HG03520 (cell line): ENCODE data around the gene DGKB.

Experiments used
- ATAC-seq: cut with Tn5 transposase; IDR thresholded peaks from one replicate; pipeline ENCODE4 v1.9.1; 2021; ENCODE audit warnings: mild to moderate bottlenecking, moderate library complexity; ENCODE audit not compliant: unreplicated experiment

Gene DGKB

DNA sequence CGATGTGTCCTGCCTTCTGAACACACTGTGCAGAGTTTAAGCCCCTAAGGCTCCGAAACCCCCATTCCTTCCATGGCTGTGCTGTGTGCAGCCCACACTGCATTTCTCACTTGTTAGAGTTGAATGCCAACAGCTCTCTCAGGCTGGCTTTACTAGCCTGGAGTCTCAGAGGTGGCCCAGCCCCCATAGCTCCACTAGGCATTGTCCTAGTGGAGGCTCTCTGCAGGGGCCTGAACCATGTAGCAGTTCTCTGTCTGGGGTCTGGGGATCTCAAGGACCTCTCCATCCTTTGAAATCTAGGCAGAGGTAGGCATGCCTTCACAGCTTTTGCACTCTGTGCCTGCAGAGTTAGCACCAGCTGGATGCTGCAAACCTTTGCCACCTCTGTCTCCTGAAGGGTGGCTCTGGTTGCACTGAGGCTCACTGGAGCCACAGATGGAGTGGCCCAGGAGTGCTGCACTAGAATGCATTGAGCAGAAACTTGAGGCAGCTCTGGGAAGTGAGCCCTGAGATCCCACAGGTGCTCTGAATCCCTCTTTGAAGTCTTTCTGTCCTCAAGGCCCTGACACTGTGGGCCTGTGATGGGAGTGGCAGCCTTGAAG, 301.7 kb downstream of the DGKB start:
- no peak for ATAC-seq

DNA sequence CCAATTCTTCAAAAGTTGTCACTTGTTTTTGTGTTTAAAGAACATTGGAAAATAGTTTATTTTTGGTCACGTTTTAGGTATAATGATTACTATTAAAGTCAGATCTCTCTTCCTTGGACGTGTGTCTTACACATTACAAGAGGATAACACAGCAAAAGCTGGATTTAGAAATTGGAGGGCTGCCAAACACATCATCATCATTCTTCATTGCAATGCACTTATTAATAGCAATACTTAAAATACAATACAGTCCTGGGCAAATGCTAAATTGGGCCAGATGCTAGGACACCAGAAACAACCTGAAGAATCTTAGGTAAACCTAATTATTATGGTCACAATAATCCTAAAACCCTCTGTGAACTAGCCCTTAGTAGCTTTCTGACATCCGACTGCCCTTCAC, 303.6 kb downstream of the DGKB start:
- no peak for ATAC-seq

DNA sequence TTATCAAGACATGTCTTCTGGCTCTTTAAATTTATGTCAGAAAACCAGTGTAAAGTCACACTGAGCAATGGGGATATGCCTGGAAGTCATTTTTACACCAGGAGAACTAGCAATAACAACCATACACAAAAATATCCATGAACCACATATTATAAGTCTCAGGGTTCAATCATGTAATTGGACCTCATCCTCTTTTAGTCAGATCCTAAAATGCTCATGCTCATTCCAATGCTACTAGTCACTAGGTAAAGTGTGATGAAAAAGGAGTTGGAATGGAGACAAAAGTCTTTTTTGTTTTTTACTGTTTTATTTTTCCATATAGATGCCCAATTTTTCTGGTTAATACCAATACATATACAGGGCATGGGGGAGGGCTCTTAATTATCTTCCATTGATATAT, 306.1 kb downstream of the DGKB start:
- ATAC-seq, result no peak

DNA sequence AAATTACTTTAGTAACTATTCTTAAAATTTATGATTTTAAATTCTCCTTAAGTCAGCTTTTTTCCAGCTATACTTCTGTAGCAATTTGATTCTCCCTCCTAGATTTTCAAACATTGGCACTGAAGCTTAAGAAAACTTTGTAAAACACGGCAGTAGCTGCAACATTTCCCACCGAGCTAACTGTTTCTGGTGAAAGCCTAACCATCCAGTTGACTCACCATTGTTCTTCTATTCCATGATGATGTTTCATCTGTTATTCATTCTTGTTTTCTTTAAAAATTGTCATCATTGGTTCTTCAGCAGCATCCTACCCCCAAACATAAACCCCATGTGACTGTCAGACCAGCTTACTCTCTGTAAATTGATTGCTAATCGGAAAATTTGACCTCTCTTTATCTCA, 312.3 kb downstream of the DGKB start:
- ATAC-seq, result no peak

DNA sequence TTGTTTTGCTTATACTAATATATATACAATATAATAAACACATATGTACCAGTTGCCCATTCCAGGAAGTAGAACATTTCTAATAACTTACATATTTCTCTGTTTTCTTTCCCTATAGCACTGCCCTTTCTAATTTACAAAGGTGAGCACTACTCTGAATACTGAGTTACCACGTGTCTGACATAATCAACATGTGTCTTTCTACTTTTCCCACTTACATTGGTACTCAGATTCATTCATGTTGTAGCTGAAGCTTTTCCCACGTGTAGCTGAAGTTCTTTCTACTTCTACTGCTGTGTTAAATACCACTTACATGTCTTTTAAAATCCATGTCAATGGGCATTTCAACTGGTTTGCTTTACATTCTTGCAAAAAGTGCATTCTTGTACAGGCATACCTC, 317.3 kb downstream of the DGKB start:
- no peak for ATAC-seq

DNA sequence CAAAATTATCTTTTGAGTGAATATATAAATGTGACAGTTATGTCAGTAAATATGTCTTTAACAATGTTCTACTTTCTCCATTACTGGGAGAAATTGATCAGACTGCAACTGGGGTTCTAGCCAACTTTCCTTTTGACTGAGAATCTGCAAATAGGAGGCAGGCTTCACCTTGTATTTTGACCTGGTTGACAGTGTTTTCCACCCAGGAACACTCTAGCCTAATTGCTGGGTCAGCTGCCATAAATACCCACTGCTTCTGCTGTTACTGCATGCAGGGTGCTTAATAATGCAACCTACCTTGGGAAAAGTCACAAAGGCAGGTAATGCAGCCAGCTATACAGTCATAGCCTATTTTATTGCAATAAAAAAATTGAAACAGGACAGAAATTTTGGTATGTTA, 319.0 kb downstream of the DGKB start:
- ATAC-seq, result no peak

DNA sequence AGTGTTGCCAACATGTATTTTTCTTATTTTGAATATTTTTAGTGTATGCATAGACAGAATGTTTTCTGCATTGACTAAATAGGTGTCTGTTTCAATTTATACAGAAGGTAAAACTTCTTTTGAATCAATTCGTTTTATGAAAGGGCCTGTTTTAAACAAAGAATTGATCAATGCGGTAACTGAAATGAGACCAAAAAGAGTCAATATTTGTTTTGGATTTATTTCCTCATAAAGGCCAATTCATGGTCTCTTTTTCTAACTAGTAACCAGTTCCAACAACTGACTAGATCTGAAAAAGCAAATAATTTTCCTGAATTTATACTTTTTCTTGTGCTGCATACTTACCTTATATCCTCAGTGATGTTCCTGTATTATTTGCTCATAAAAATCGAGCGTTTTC, 320.5 kb downstream of the DGKB start:
- no peak for ATAC-seq

DNA sequence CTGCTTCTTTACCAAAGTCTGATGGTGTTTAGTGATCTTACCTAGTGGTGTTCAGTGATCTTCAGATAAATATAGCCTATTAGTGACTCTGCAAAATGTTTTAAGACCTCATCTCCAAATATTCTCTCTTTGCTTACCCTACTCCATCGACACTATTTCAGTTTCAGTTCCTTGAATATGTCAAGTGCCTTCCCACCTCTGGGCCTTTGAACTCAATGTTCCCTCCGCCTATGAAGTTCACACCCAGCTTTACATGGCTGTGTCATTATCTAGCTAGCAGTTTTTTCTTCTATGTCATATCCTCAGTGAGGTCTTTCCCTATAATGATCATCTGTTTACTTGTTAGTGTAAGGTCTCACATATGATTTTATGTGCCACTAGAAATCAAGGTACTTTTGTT, 322.6 kb downstream of the DGKB start:
- ATAC-seq, result no peak

DNA sequence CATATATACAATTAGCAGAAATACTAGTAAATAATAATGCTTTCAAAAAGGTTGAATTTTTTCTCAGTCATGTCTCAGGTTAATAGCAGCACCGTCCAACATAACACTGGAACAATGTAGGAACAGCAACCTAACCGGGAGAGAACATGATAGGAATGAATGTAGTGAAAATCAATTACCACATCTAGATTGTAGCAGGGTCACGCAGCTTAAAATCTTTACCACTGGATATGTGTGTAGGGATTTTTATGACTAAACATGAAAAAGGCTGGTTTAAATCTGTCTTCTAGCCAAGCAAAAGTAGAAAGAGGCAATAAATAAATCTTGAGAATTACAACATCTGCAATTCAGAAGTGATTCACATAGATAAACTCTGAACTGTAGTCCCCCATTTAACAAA, 326.0 kb downstream of the DGKB start:
- ATAC-seq, result no peak

DNA sequence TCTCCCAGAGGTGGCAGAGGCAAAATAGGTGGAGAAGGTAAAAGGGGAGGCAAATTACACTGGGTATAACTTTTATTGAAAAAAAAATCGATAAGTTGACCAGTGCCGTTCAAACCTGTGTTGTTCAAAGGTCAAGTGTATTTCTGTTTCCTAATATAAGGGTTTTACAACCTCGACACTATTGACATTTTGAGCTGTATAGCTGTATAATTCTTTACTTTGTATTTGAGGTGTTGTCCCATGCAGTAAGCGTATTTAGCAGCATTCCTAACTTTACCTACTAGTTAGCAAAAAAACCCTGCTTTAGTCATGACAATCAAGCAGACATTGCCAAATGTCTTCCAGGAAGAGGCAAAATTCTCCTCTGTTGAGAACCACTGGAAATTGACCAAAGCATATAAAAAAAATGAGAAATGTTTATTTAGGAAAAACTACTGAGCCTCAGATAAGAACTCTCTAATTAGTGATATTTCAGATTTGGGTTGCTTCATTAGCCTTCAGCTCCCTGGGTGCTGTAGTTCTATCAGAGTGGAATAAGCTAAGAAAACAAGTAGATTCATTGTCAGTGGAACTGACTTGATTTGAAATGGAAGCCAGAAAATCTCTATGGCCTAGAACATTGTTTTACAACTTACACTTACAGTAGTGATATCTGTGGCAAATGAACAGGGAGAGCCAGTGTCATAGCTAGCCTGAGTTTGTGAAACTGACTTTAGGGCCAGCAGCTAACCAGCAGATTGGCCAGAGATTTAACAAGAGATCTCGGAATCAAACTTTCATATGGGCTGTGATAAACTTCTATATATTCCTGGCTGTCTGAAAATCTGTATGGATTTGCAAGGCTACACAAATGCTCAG, 331.6 kb downstream of the DGKB start:
- ATAC-seq, result no peak

DNA sequence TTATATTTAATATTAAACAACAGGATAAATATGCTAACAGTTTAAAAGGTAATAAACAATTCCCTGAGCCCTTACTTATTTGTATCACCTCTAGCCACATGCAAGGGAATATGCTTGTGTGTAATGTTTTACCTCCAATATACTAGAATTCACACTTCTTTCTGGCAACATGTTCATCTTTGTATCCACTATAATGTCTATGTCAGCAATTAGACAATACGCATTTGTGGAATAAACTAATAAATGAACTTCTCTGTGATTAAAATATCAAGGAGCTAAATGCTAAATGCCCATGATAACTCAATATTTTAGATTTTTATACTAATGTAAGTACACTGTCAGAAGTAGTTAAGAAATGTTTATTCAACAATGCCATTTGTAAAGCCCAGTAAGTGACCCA, 350.5 kb downstream of the DGKB start:
- ATAC-seq, result no peak

DNA sequence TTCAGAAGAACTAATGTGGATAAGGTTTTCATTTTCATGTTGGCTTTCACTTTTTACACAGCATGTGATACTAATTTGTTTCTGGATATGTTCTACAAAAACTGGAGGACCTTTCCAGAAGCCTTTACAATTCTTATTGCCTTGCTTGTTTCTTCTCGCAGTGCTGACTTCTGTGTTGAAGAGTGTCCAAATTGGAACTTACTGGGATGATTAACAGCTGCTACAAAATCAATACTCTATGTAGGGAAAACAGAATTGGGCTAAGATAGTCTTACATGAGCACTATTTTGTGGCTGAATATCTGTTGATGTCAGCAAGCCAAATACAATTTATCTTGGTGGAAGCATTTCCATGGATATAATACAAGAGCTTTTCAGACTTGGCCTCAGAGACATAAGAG, 351.2 kb downstream of the DGKB start:
- no peak for ATAC-seq

DNA sequence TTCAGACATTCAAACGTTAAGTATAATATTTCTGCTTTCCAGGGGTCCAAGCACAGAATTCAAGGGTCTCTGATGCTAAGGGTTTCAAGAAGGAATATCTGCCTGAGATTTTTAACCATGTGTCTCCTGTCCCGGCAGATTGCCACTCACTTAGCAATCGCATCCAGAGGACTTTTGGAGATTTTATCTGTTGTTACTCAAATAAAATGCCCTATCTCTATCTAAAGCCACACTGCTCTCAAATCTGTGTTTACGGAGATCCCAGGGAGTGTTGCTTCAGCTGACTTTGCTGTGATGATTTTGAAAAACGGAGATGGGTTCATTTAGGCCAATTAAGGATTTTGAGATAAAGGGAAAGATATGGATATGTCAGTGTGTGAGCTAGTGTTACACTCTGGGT, 359.9 kb downstream of the DGKB start:
- ATAC-seq, result no peak

DNA sequence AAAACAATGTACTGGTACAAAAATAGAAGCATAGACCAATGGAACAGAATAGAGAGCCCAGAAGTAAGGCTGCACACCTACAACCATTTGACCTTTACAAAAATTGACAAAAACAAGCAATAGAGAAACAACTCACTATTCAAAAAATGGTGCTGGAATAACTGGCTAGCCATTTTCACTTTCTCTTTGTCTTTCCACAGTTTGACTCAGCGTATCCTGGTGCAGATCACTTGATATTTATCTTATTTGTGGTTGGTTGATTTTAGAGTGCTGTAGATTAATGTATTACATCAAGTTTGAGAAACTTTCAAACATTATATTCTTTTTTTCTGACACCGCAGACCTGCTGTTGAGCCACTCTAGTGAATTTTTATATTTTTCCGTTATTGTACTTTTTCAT, 381.4 kb downstream of the DGKB start:
- ATAC-seq, result no peak

DNA sequence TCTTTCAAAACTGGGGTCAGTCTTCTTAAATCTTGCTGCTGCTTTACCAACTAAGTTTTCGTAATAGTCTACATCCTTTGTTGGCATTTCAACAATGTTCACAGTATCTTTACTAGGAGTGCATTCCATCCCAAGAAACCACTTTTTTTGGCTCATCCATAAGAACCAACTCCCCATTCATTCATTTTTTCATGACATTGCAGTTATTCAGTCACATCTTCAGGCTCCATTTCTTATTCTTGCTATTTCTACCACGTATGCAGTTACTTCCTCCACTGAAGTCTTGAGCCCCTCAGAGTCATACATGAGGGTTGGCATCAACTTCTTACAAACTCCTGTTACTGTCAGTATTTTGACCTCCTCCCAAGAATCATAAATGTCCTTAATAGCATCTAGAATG, 392.3 kb downstream of the DGKB start:
- no peak for ATAC-seq

DNA sequence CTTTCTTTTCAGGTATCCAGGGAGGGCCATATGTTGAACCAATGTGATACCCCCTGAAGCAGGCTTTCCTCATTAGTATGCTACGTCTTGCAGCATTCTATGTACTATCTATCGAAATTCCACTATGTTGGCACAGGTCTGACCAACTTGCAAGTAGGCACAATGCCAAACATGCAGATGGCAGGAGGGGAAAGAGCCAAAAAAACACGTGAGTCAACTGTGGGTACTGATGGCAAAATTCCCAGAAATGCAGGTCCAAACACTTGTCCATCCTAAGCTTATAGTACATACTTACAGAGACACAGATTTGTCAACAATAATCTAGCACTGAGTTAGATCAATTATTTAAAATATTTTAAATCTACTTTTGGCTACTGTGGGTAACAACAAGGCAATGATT, 394.9 kb downstream of the DGKB start:
- no peak for ATAC-seq

DNA sequence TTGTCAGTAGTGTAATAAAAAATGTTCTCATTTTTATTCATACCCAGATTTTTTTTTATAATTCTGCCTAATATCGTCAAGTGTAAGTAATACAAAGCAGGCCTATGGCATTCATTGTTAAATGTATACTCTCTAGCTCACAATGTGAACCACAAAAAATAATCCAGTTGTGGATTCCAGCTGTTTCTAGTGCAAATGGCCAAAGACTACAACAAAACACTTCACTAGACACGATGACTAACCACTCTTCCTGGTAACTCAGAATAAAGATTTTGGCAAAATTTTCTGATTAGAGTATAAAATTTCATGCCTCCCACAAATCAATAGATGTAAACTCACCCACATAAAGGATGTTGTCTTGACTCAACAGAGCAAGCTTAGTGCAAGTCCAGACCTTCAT, 396.6 kb downstream of the DGKB start:
- no peak for ATAC-seq

DNA sequence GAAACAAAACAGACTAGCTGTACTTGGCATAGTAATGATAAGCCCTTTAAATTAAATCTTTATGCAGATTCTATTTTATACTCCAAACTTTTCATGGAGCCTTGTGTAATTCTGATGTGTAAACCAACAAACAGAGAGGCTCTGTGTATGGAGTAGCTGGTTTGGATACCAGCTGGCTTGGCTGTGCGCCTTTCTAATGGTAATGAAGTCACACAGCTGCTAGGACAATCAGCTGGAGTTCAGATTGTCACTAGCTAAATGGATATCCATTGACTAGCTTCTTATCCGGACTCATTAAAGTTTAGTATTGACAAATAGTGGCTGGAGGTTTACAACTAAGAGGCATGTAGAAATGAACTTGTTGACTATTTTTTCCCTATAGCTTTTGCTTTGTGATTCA, 398.4 kb downstream of the DGKB start:
- no peak for ATAC-seq

DNA sequence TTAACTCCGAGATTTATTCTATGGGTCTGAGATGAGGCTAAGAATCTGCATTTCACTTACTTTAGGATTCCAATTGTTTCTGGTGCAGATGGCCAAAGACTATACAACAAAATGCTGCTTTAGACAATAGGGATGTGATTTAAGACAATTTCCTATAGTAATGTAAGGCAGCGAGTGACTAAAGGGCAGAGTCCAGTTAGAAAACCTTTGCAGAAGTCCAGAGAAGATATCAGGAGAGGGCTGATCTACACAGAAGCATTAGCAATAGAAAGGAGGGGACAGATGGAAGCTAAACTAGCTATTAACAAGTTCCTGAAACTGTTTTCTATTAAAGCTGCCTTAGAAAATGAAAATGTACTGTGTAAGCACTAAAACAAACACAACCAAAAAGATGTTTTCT, 398.9 kb downstream of the DGKB start:
- ATAC-seq, result no peak

DNA sequence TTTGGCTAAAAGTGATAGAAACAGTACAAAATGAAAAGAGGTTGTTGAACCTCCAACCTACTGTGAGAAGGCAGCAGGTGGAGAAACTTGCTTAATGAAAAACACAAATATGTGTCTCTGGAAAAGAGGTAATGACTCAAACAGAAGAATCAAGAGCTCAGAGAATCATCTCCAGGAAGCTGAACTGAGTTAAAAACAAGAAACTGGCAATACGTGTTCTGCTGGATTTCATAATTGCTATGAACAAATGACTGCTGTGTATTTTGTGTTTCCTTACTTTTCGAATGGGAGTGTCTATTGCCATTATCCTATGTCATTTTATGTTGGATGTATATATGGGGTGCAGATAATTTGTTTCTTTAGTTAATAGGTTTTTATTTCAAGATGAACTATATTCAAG, 401.1 kb downstream of the DGKB start:
- no peak for ATAC-seq

DNA sequence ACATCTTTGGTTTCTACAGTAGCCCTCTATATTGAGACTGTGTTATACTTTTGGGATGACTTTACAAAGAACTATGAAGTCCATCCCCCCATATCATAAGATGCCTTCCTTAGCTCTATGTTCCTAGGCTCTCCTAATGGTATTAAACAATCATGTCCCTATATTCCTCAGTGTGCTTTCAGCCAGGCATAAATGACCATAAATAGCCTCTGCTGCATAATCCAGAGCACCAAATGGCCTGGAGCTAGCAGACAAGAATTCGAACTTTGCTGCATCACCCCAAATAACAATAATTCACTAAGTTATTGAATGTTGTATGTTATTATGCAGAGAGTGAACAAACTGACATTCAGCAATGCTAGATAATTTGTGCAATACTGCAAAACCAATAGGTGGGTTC, 405.2 kb downstream of the DGKB start:
- ATAC-seq, result no peak

DNA sequence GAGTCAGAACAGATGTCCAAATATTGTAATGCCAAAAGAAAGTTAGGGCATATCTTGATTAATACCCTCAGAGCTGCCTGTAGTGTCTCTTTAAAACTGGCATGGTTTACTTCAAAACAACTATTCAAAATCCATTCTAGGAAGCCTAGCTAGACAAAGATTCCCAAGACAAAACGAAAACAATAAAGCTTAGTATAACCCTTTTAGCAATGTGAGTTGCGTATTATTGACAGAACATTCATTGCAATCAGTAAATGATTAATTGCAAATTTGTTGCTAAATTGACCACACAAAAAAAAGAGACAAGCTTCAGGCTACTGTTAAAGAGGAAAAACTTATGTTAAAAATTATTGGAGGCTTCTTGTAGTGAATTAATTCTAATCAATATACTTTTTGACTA, 406.9 kb downstream of the DGKB start:
- no peak for ATAC-seq
